GM23338 (cell line): Measurements from ENCODE around the gene ABCD2.
"Not testable (repeated sequence)": the region's sequence is repeated elsewhere in the genome, so short reads cannot be mapped to it uniquely, and the experiment has no call there.

Source experiments
- CREB1 ChIP-seq: fragments of 250-450 bp; sonication (Bioruptor Pico); IDR thresholded peaks from 2 replicates; pipeline ENCODE4 v1.5.0; 2020; ENCODE audit warnings: low read depth, mild to moderate bottlenecking, moderate library complexity
- EZH2 ChIP-seq: fragments of 200-600 bp; sonication (generic); IDR thresholded peaks from one replicate; pipeline ENCODE4 v1.8.0; 2017; ENCODE audit warnings: antibody characterized with exemption, mild to moderate bottlenecking, low read depth; ENCODE audit not compliant: unreplicated experiment
- EZH2phosphoT487 ChIP-seq: fragments of 200-600 bp; sonication (generic); IDR thresholded peaks from one replicate; pipeline ENCODE4 v1.8.1; 2018; ENCODE audit warnings: antibody characterized with exemption; ENCODE audit not compliant: unreplicated experiment
- JUNB ChIP-seq: IDR thresholded peaks from one replicate; pipeline ENCODE4 v1.6.1; 2016; ENCODE audit warnings: antibody characterized with exemption; ENCODE audit not compliant: unreplicated experiment
- NANOG ChIP-seq: IDR thresholded peaks from 2 replicates; pipeline ENCODE4 v1.6.1; 2016; ENCODE audit warnings: antibody characterized with exemption, borderline replicate concordance
- POLR2AphosphoS5 ChIP-seq: IDR thresholded peaks from 2 replicates; pipeline ENCODE4 v1.6.1; 2016; ENCODE audit warnings: antibody characterized with exemption, low read depth
- STAT1 ChIP-seq: IDR thresholded peaks from one replicate; pipeline ENCODE4 v1.6.1; 2016; ENCODE audit warnings: antibody characterized with exemption; ENCODE audit not compliant: unreplicated experiment
- ZNF114 ChIP-seq: fragments of 250-450 bp; sonication (Bioruptor Pico); IDR thresholded peaks from 2 replicates; pipeline ENCODE4 v1.5.0; 2020; ENCODE audit warnings: mild to moderate bottlenecking, moderate library complexity
- ZNF331 ChIP-seq: fragments of 250-450 bp; sonication (Bioruptor Pico); IDR thresholded peaks from 2 replicates; pipeline ENCODE4 v1.5.0; 2020; ENCODE audit warnings: low read depth, mild to moderate bottlenecking, moderate library complexity
- TF ChIP-seq, protein P1 (sequence below), 2 experiments: fragments of 200-600 bp in 1 of 2; sonication (generic) in 1 of 2; conservative IDR thresholded peaks; 2 replicates each; pipeline versions ENCODE4 v1.5.1 to v1.6.1; 2016 to 2017; ENCODE audit warnings: antibody characterized with exemption in 2 of 2, low read depth in 2 of 2, mild to moderate bottlenecking in 2 of 2, moderate library complexity in 1 of 2
- TF ChIP-seq, protein P2 (sequence below): IDR thresholded peaks from one replicate; pipeline ENCODE4 v1.6.1; 2018; ENCODE audit warnings: antibody characterized with exemption; ENCODE audit not compliant: unreplicated experiment
- TF ChIP-seq, protein P3 (sequence below): IDR thresholded peaks from 2 replicates; pipeline ENCODE4 v1.6.1; 2016; ENCODE audit warnings: antibody characterized with exemption
- TF ChIP-seq, protein P4 (sequence below): fragments of 250-450 bp; sonication (Bioruptor Pico); IDR thresholded peaks from 2 replicates; pipeline ENCODE4 v1.5.0; 2020; ENCODE audit warnings: mild to moderate bottlenecking, moderate library complexity

DNA sequence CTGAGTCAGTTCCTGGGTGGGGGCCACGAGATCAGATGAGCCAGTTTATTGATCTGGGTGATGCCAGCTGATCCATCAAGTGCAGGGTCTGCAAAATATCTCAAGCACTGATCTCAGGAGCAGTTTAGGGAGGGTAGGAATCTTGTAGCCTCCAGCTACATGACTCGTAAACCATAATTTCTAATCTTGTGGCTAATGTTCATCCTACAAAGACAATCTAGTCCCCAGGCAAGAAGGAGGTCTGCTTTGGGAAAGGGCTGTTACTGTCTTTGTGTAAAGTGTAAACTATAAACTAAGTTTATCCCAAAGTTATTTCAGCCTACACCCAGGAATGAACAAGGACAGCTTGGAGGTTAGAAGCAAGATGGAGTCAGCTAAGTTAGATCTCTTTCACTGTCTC, 75.4 kb downstream of the ABCD2 start:
- TF ChIP-seq EZH2; NANOG; CREB1 (CRISPR knock-in tag); EZH2phosphoT487; POLR2AphosphoS5; JUNB; ZNF331; STAT1; ZNF114 (CRISPR knock-in tag): not testable (repeated sequence)
- TF ChIP-seq, protein P1, sequence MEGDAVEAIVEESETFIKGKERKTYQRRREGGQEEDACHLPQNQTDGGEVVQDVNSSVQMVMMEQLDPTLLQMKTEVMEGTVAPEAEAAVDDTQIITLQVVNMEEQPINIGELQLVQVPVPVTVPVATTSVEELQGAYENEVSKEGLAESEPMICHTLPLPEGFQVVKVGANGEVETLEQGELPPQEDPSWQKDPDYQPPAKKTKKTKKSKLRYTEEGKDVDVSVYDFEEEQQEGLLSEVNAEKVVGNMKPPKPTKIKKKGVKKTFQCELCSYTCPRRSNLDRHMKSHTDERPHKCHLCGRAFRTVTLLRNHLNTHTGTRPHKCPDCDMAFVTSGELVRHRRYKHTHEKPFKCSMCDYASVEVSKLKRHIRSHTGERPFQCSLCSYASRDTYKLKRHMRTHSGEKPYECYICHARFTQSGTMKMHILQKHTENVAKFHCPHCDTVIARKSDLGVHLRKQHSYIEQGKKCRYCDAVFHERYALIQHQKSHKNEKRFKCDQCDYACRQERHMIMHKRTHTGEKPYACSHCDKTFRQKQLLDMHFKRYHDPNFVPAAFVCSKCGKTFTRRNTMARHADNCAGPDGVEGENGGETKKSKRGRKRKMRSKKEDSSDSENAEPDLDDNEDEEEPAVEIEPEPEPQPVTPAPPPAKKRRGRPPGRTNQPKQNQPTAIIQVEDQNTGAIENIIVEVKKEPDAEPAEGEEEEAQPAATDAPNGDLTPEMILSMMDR (conservative IDR thresholded peaks at IDR 0.05; ENCODE audit: low read depth in 2 of 2): not testable (repeated sequence)
- TF ChIP-seq, protein P2, sequence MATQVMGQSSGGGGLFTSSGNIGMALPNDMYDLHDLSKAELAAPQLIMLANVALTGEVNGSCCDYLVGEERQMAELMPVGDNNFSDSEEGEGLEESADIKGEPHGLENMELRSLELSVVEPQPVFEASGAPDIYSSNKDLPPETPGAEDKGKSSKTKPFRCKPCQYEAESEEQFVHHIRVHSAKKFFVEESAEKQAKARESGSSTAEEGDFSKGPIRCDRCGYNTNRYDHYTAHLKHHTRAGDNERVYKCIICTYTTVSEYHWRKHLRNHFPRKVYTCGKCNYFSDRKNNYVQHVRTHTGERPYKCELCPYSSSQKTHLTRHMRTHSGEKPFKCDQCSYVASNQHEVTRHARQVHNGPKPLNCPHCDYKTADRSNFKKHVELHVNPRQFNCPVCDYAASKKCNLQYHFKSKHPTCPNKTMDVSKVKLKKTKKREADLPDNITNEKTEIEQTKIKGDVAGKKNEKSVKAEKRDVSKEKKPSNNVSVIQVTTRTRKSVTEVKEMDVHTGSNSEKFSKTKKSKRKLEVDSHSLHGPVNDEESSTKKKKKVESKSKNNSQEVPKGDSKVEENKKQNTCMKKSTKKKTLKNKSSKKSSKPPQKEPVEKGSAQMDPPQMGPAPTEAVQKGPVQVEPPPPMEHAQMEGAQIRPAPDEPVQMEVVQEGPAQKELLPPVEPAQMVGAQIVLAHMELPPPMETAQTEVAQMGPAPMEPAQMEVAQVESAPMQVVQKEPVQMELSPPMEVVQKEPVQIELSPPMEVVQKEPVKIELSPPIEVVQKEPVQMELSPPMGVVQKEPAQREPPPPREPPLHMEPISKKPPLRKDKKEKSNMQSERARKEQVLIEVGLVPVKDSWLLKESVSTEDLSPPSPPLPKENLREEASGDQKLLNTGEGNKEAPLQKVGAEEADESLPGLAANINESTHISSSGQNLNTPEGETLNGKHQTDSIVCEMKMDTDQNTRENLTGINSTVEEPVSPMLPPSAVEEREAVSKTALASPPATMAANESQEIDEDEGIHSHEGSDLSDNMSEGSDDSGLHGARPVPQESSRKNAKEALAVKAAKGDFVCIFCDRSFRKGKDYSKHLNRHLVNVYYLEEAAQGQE: not testable (repeated sequence)
- TF ChIP-seq, protein P3, sequence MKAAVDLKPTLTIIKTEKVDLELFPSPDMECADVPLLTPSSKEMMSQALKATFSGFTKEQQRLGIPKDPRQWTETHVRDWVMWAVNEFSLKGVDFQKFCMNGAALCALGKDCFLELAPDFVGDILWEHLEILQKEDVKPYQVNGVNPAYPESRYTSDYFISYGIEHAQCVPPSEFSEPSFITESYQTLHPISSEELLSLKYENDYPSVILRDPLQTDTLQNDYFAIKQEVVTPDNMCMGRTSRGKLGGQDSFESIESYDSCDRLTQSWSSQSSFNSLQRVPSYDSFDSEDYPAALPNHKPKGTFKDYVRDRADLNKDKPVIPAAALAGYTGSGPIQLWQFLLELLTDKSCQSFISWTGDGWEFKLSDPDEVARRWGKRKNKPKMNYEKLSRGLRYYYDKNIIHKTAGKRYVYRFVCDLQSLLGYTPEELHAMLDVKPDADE: not testable (repeated sequence)
- TF ChIP-seq, protein P4, sequence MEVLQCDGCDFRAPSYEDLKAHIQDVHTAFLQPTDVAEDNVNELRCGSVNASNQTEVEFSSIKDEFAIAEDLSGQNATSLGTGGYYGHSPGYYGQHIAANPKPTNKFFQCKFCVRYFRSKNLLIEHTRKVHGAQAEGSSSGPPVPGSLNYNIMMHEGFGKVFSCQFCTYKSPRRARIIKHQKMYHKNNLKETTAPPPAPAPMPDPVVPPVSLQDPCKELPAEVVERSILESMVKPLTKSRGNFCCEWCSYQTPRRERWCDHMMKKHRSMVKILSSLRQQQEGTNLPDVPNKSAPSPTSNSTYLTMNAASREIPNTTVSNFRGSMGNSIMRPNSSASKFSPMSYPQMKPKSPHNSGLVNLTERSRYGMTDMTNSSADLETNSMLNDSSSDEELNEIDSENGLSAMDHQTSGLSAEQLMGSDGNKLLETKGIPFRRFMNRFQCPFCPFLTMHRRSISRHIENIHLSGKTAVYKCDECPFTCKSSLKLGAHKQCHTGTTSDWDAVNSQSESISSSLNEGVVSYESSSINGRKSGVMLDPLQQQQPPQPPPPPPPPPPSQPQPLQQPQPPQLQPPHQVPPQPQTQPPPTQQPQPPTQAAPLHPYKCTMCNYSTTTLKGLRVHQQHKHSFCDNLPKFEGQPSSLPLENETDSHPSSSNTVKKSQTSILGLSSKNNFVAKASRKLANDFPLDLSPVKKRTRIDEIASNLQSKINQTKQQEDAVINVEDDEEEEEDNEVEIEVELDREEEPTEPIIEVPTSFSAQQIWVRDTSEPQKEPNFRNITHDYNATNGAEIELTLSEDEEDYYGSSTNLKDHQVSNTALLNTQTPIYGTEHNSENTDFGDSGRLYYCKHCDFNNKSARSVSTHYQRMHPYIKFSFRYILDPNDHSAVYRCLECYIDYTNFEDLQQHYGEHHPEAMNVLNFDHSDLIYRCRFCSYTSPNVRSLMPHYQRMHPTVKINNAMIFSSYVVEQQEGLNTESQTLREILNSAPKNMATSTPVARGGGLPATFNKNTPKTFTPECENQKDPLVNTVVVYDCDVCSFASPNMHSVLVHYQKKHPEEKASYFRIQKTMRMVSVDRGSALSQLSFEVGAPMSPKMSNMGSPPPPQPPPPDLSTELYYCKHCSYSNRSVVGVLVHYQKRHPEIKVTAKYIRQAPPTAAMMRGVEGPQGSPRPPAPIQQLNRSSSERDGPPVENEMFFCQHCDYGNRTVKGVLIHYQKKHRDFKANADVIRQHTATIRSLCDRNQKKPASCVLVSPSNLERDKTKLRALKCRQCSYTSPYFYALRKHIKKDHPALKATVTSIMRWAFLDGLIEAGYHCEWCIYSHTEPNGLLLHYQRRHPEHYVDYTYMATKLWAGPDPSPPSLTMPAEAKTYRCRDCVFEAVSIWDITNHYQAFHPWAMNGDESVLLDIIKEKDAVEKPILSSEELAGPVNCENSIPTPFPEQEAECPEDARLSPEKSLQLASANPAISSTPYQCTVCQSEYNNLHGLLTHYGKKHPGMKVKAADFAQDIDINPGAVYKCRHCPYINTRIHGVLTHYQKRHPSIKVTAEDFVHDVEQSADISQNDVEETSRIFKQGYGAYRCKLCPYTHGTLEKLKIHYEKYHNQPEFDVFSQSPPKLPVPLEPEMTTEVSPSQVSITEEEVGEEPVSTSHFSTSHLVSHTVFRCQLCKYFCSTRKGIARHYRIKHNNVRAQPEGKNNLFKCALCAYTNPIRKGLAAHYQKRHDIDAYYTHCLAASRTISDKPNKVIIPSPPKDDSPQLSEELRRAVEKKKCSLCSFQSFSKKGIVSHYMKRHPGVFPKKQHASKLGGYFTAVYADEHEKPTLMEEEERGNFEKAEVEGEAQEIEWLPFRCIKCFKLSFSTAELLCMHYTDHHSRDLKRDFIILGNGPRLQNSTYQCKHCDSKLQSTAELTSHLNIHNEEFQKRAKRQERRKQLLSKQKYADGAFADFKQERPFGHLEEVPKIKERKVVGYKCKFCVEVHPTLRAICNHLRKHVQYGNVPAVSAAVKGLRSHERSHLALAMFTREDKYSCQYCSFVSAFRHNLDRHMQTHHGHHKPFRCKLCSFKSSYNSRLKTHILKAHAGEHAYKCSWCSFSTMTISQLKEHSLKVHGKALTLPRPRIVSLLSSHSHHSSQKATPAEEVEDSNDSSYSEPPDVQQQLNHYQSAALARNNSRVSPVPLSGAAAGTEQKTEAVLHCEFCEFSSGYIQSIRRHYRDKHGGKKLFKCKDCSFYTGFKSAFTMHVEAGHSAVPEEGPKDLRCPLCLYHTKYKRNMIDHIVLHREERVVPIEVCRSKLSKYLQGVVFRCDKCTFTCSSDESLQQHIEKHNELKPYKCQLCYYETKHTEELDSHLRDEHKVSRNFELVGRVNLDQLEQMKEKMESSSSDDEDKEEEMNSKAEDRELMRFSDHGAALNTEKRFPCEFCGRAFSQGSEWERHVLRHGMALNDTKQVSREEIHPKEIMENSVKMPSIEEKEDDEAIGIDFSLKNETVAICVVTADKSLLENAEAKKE (CRISPR knock-in tag): not testable (repeated sequence)
